ENCODE results near the gene FAM181B. TPM values are rescaled to one million over a fixed set of nuclear protein-coding genes. Genes with fewer than 3 reads are reported as not detected.

The FAM181B gene
- total and polyA plus RNA-seq, 2 donors (not counting 1 experiment from before 2014, with no cell fraction given), result 0.17 TPM; not detected in 1

DNA sequence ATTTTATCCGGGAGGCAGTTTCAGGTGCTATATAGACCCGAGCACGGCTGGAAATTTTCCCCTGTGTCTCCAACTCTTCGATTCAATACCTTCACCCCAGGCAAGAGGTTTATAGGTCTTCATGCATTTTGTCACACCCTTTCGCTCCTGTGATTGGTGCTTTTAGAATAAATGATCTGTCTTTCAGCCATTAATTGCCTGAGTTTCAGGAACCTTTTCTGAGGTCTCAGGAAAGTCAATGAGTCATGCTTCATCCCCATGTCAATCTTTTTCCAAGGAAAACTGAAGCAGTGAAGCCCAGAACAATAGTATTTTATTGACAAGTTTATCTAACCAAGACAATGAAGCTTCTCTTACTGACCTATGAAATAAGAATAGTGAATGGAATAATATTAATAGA, 29.9 kb downstream of the FAM181B start:
- no peaks in the 10 kb centered on the region for H3K4me1 ChIP-seq (ENCODE audit: control insufficient read depth, extremely low read depth, insufficient read depth, low read length)
- H4K20me1 ChIP-seq (ENCODE audit: control insufficient read depth, extremely low read depth, insufficient read depth, low read length), result no peaks in the 10 kb centered on the region
- no peak overlapping the region for H3K27ac ChIP-seq (ENCODE audit: insufficient read depth, low read length)
- H3K79me2 ChIP-seq (ENCODE audit: control insufficient read depth, insufficient read depth, low read length), result no peaks in the 10 kb centered on the region
- no peaks in the 10 kb centered on the region for H3K9me3 ChIP-seq (ENCODE audit: control insufficient read depth, insufficient read depth, low read depth, low read length)
- TF ChIP-seq EZH2 (IDR thresholded peaks at IDR 0.05; ENCODE audit: low read length, missing control alignments) (no peak), CTCF (conservative IDR thresholded peaks at IDR 0.05 in 1 of 2, IDR thresholded peaks at IDR 0.05 in 1 of 2; ENCODE audit: low read depth in 1 of 2, low read length in 2 of 2) (no peak)
- H3K4me3 ChIP-seq (replicated peaks in 1 of 4; ENCODE audit: control extremely low read depth in 1 of 4, insufficient read depth in 1 of 4, low read depth in 3 of 4, low read length in 4 of 4), result no peak overlapping the region
- DNase-seq (ENCODE audit: low read depth in 2 of 2), result no peak
- no peaks in the 10 kb centered on the region for H3K27me3 ChIP-seq (ENCODE audit: control insufficient read depth, insufficient read depth, low read length)
- H3K36me3 ChIP-seq (ENCODE audit: control insufficient read depth, insufficient read depth, low read length), result no peaks in the 10 kb centered on the region
- H3K4me2 ChIP-seq (ENCODE audit: extremely low read depth, insufficient read depth, low read length), result no peak overlapping the region
- H2AFZ ChIP-seq (ENCODE audit: low read length), result no peak overlapping the region
- no peak overlapping the region for H3K9ac ChIP-seq (ENCODE audit: insufficient read depth, low read length)

GRCh38 chr11:82703226-82703625, 30.4 kb downstream of the FAM181B start:
- no peaks in the 10 kb centered on the region for H4K20me1 ChIP-seq (ENCODE audit: control insufficient read depth, extremely low read depth, insufficient read depth, low read length)
- H3K4me3 ChIP-seq (replicated peaks in 1 of 4; ENCODE audit: control extremely low read depth in 1 of 4, insufficient read depth in 1 of 4, low read depth in 3 of 4, low read length in 4 of 4), result no peak overlapping the region
- TF ChIP-seq CTCF (conservative IDR thresholded peaks at IDR 0.05 in 1 of 2, IDR thresholded peaks at IDR 0.05 in 1 of 2; ENCODE audit: low read depth in 1 of 2, low read length in 2 of 2) (no peak), EZH2 (IDR thresholded peaks at IDR 0.05; ENCODE audit: low read length, missing control alignments) (no peak)
- no peaks in the 10 kb centered on the region for H3K4me1 ChIP-seq (ENCODE audit: control insufficient read depth, extremely low read depth, insufficient read depth, low read length)
- H3K9ac ChIP-seq (ENCODE audit: insufficient read depth, low read length), result no peak overlapping the region
- H3K79me2 ChIP-seq (ENCODE audit: control insufficient read depth, insufficient read depth, low read length), result no peaks in the 10 kb centered on the region
- no peak overlapping the region for H2AFZ ChIP-seq (ENCODE audit: low read length)
- no peak overlapping the region for H3K27ac ChIP-seq (ENCODE audit: insufficient read depth, low read length)
- no peaks in the 10 kb centered on the region for H3K36me3 ChIP-seq (ENCODE audit: control insufficient read depth, insufficient read depth, low read length)
- H3K9me3 ChIP-seq (ENCODE audit: control insufficient read depth, insufficient read depth, low read depth, low read length), result no peaks in the 10 kb centered on the region
- no peak overlapping the region for H3K4me2 ChIP-seq (ENCODE audit: extremely low read depth, insufficient read depth, low read length)
- no peak for DNase-seq (ENCODE audit: low read depth in 2 of 2)
- H3K27me3 ChIP-seq (ENCODE audit: control insufficient read depth, insufficient read depth, low read length), result no peaks in the 10 kb centered on the region

GRCh38 chr11:82701847-82702520, 31.7 kb downstream of the FAM181B start:
- no peak overlapping the region for H3K4me2 ChIP-seq (ENCODE audit: extremely low read depth, insufficient read depth, low read length)
- H3K4me3 ChIP-seq (replicated peaks in 1 of 4; ENCODE audit: control extremely low read depth in 1 of 4, insufficient read depth in 1 of 4, low read depth in 3 of 4, low read length in 4 of 4), result no peak overlapping the region
- H2AFZ ChIP-seq (ENCODE audit: low read length), result no peak overlapping the region
- H3K36me3 ChIP-seq (ENCODE audit: control insufficient read depth, insufficient read depth, low read length), result no peaks in the 10 kb centered on the region
- no peaks in the 10 kb centered on the region for H3K79me2 ChIP-seq (ENCODE audit: control insufficient read depth, insufficient read depth, low read length)
- DNase-seq (ENCODE audit: low read depth in 2 of 2), result peak; percentile 6 to 44
- TF ChIP-seq EZH2 (IDR thresholded peaks at IDR 0.05; ENCODE audit: low read length, missing control alignments), result no peak
- TF ChIP-seq CTCF (conservative IDR thresholded peaks at IDR 0.05 in 1 of 2, IDR thresholded peaks at IDR 0.05 in 1 of 2; ENCODE audit: low read depth in 1 of 2, low read length in 2 of 2), result peak; percentile 57 to 71
- no peak overlapping the region for H3K27ac ChIP-seq (ENCODE audit: insufficient read depth, low read length)
- H3K4me1 ChIP-seq (ENCODE audit: control insufficient read depth, extremely low read depth, insufficient read depth, low read length), result no peaks in the 10 kb centered on the region
- H3K9ac ChIP-seq (ENCODE audit: insufficient read depth, low read length), result no peak overlapping the region
- H3K27me3 ChIP-seq (ENCODE audit: control insufficient read depth, insufficient read depth, low read length), result no peaks in the 10 kb centered on the region
- H3K9me3 ChIP-seq (ENCODE audit: control insufficient read depth, insufficient read depth, low read depth, low read length), result no peaks in the 10 kb centered on the region
- no peaks in the 10 kb centered on the region for H4K20me1 ChIP-seq (ENCODE audit: control insufficient read depth, extremely low read depth, insufficient read depth, low read length)

Measured in fibroblast of lung (primary cell).